Measurements from ENCODE around the gene MAMLD1. TPM values are rescaled to one million over a fixed set of nuclear protein-coding genes. Genes with fewer than 3 reads are reported as not detected.

The MAMLD1 gene
- total RNA-seq, 5 donors from 2014 or later (not counting 1 experiment from before 2014, with no cell fraction given) = 0.92 to 2.1 (median 1.6) TPM

DNA sequence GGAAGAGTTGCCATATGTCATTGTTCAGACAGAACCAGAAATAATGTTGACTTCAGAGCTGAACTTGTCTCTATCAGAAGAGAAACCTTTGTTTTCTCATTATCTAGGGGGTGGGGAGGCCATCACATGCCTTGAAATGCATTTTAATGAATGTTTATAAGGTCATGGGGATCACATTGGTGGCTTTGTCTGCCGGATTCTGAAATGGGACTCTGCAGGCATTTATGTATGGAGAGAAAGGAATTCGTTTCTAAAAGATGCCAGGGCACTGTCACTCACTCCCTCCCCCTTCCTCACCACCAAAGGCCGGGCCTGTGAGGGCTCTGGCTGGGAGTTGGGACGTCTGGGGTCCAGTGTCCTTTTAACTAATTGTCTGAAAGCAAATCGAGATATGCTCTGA is 102.2 kb downstream of the MAMLD1 start:
- Mint-ChIP-seq H3K27ac (no peak overlapping the region), H3K4me3 (no peak overlapping the region), H3K27me3 (peaks cover 0 to 3% of the 10 kb centered on the region in 2 donors), H3K4me1 (no peaks in the 10 kb centered on the region), H3K36me3 (no peaks in the 10 kb centered on the region), H3K9me3 (no peaks in the 10 kb centered on the region)
- Histone ChIP-seq H3K27ac (ENCODE audit: low read length) (no peak overlapping the region), H3K36me3 (ENCODE audit: control insufficient read depth in 2 of 2, extremely low read depth in 1 of 2, insufficient read depth in 1 of 2, low read length in 1 of 2) (no peaks in the 10 kb centered on the region), H3K4me1 (ENCODE audit: control insufficient read depth in 1 of 2, extremely low read depth in 1 of 2, insufficient read depth in 2 of 2, low read length in 2 of 2) (no peaks in the 10 kb centered on the region), H3K9me3 (no peaks in the 10 kb centered on the region), H3K27me3 (replicated peaks in 1 of 2; ENCODE audit: control insufficient read depth in 2 of 2, extremely low read depth in 1 of 2, insufficient read depth in 2 of 2, low read length in 1 of 2) (no peaks in the 10 kb centered on the region), H3K4me3 (ENCODE audit: control insufficient read depth in 1 of 2, extremely low read depth in 1 of 2, low read length in 1 of 2) (no peak overlapping the region)
- POLR2A ChIA-PET = no interaction called here
- 73% methylated on average over 2 of the region's 5 CpGs for WGBS (ENCODE audit: insufficient coverage)
- no peak for DNase-seq
- ATAC-seq (replicated peaks in 1 of 4) = no peak
- CTCF ChIA-PET = no interaction called here

DNA sequence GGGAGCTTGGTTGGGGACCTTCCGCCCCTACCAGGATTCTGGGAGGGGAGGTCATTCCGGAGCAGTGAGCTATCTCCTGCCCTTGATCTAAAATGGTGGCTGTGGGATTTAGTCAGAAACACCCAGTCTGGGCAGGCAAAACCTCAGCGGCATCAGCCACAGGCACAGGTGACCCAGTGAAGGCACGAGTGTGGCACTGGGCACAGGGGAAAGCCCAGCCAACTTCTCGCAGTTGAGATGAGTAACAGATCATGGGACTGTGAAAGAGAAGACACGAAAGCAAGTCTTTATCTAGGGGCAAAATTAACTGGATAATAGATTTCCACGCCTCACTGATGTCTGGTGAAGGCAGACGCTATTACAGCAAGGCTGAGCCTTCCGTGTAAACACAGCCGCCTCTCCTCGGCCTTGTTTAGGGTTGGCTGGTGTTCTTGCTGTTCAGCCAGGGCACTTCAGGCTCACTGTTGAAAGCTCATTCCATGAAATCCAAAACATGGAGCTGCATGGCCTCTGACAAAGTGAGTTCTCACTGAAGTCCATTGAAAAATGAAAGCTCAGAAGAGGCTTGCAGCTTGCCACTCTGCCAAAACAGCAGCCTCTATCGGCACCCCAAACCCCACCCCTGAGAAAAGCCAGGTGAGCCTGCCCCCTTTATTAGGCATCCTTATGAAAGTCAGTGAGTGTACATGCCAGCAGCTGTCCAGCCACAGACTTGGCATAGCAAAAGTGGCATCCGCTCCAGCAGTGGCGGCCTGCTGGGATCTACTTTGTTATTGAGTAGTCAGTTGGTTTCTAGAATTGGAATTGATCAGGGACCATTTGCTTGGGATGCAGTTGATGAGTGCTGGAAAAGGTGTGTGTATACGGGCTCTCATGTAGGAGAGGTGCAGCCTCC is 103.0 kb downstream of the MAMLD1 start:
- H3K27me3 Mint-ChIP-seq = peaks cover 0 to 8% of the 10 kb centered on the region in 2 donors
- CTCF ChIA-PET = no interaction called here

DNA sequence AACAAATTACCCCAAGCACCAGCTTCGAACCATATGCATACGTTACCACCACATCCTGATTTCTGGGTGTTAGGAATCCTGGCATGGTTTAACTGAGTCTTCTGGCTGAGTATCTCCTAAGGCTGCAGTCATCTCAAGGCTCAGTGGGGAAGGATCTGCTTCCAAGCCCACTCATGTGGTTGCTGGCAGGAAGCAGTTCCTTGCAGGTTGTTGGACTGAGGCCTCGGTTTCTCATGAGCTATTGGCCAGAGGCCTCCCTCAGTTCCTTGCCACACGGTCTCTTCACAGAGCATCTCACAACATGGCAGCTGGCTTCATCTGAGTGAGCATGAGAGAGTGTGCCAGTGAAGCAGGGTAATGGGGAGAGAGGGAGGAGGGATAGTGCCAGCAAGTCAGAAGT is 109.2 kb downstream of the MAMLD1 start:
- Histone ChIP-seq H3K9me3 (no peaks in the 10 kb centered on the region), H3K27me3 (replicated peaks in 1 of 2; ENCODE audit: control insufficient read depth in 2 of 2, extremely low read depth in 1 of 2, insufficient read depth in 2 of 2, low read length in 1 of 2) (no peaks in the 10 kb centered on the region), H3K27ac (ENCODE audit: low read length) (no peak overlapping the region), H3K4me3 (ENCODE audit: control insufficient read depth in 1 of 2, extremely low read depth in 1 of 2, low read length in 1 of 2) (no peak overlapping the region), H3K36me3 (ENCODE audit: control insufficient read depth in 2 of 2, extremely low read depth in 1 of 2, insufficient read depth in 1 of 2, low read length in 1 of 2) (no peaks in the 10 kb centered on the region), H3K4me1 (ENCODE audit: control insufficient read depth in 1 of 2, extremely low read depth in 1 of 2, insufficient read depth in 2 of 2, low read length in 2 of 2) (peaks cover 0 to 2% of the 10 kb centered on the region in 2 experiments)
- Mint-ChIP-seq H3K36me3 (no peaks in the 10 kb centered on the region), H3K9me3 (no peaks in the 10 kb centered on the region), H3K27me3 (peaks cover 0 to 10% of the 10 kb centered on the region in 2 donors), H3K27ac (no peak overlapping the region), H3K4me1 (peaks cover under 1 to 11% (median 5%) of the 10 kb centered on the region in 3 donors), H3K4me3 (no peak overlapping the region)
- no peak for ATAC-seq (replicated peaks in 1 of 4)
- no CpG with 5 or more reads among the region's 4 CpGs for WGBS (ENCODE audit: insufficient coverage)
- no peak for DNase-seq
- ChIA-PET CTCF (no interaction called here), POLR2A (no interaction called here)

More for the DNA sequence above, 103.0 kb downstream of the MAMLD1 start:
- POLR2A ChIA-PET = no interaction called here
- H3K27ac ChIP-seq (ENCODE audit: low read length) = no peak overlapping the region
- Mint-ChIP-seq H3K9me3 (no peaks in the 10 kb centered on the region), H3K4me1 (peaks cover 0 to 7% (median 0%) of the 10 kb centered on the region in 3 donors), H3K27ac (no peak overlapping the region), H3K4me3 (no peak overlapping the region), H3K36me3 (no peaks in the 10 kb centered on the region)
- H3K36me3 ChIP-seq (ENCODE audit: control insufficient read depth in 2 of 2, extremely low read depth in 1 of 2, insufficient read depth in 1 of 2, low read length in 1 of 2) = no peaks in the 10 kb centered on the region
- no peak for ATAC-seq (replicated peaks in 1 of 4)
- no peak overlapping the region for H3K4me3 ChIP-seq (ENCODE audit: control insufficient read depth in 1 of 2, extremely low read depth in 1 of 2, low read length in 1 of 2)
- no peaks in the 10 kb centered on the region for H3K4me1 ChIP-seq (ENCODE audit: control insufficient read depth in 1 of 2, extremely low read depth in 1 of 2, insufficient read depth in 2 of 2, low read length in 2 of 2)
- H3K9me3 ChIP-seq = no peaks in the 10 kb centered on the region
- WGBS (ENCODE audit: insufficient coverage) = 100% methylated on average over 3 of the region's 15 CpGs
- DNase-seq = no peak
- H3K27me3 ChIP-seq (replicated peaks in 1 of 2; ENCODE audit: control insufficient read depth in 2 of 2, extremely low read depth in 1 of 2, insufficient read depth in 2 of 2, low read length in 1 of 2) = no peaks in the 10 kb centered on the region

DNA sequence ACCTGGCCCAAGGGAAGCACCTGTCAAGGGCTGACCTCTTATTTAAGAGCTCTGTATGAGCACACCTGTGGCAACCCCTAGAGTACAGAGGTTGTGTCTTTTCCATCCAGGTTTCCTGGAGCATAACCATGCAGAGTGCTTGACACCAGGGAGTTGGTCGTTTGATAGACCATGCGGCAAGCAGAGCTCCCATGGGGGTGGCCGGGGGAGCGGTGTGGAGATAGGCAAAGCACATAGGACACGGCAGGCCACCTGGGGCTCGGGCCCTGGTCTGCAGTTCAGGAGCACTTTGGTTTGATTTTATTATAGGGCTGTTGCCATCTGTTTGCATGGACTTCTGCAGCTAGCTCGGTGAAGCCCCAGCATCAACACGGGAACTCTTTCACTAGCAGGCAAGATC is 110.3 kb downstream of the MAMLD1 start:
- peaks cover 11 to 21% (median 16%) of the 10 kb centered on the region in 3 donors for H3K4me1 Mint-ChIP-seq
- Histone ChIP-seq H3K4me1 (ENCODE audit: control insufficient read depth in 1 of 2, extremely low read depth in 1 of 2, insufficient read depth in 2 of 2, low read length in 2 of 2) (peaks cover 0 to 13% of the 10 kb centered on the region in 2 experiments), H3K27ac (ENCODE audit: low read length) (no peak overlapping the region), H3K27me3 (replicated peaks in 1 of 2; ENCODE audit: control insufficient read depth in 2 of 2, extremely low read depth in 1 of 2, insufficient read depth in 2 of 2, low read length in 1 of 2) (no peaks in the 10 kb centered on the region), H3K36me3 (ENCODE audit: control insufficient read depth in 2 of 2, extremely low read depth in 1 of 2, insufficient read depth in 1 of 2, low read length in 1 of 2) (no peaks in the 10 kb centered on the region), H3K9me3 (no peaks in the 10 kb centered on the region), H3K4me3 (ENCODE audit: control insufficient read depth in 1 of 2, extremely low read depth in 1 of 2, low read length in 1 of 2) (no peak overlapping the region)
- ChIA-PET POLR2A (interaction anchor here in 1 of 2 donors (0.6 kb wide), 1 partner anchor 13 kb away, joined by 3 read pairs; no protein-coding TSS in a partner anchor), CTCF (no interaction called here)
- ATAC-seq (replicated peaks in 1 of 4) (no peak), DNase-seq (no peak)
- no peaks in the 10 kb centered on the region for H3K36me3 Mint-ChIP-seq
- H3K9me3 Mint-ChIP-seq = no peaks in the 10 kb centered on the region
- H3K4me3 Mint-ChIP-seq = no peak overlapping the region
- H3K27me3 Mint-ChIP-seq = peaks cover 0 to 10% of the 10 kb centered on the region in 2 donors
- H3K27ac Mint-ChIP-seq = no peak overlapping the region
- 93% methylated on average over 5 of the region's 8 CpGs for WGBS (ENCODE audit: insufficient coverage)

DNA sequence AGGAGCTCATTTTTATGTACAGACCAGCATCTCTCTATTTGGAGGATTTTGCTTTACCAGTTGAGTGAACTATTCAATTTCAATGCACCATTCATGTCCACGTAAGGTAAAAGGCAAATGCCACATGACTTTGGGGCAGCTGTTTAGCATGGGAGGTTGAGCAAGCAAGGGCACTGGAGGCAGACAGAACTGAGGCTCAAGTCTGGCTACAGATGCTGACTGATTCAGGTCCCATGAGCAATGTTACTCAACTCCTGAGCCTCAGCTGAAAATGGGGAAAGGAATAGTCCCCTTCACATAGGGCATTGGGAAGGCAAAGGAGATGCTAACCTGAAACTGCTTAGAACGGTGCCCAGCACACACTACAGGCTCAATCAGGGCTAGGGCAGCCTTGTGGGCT is 112.3 kb downstream of the MAMLD1 start:
- ChIA-PET POLR2A (no interaction called here), CTCF (no interaction called here)
- WGBS (ENCODE audit: insufficient coverage) = no CpG with 5 or more reads among the region's 2 CpGs
- Mint-ChIP-seq H3K27ac (no peak overlapping the region), H3K4me3 (no peak overlapping the region), H3K9me3 (no peaks in the 10 kb centered on the region), H3K4me1 (peaks cover 30 to 34% (median 34%) of the 10 kb centered on the region in 3 donors), H3K36me3 (no peaks in the 10 kb centered on the region), H3K27me3 (peaks cover 0 to 10% of the 10 kb centered on the region in 2 donors)
- Histone ChIP-seq H3K27ac (ENCODE audit: low read length) (no peak overlapping the region), H3K27me3 (replicated peaks in 1 of 2; ENCODE audit: control insufficient read depth in 2 of 2, extremely low read depth in 1 of 2, insufficient read depth in 2 of 2, low read length in 1 of 2) (no peaks in the 10 kb centered on the region), H3K4me3 (ENCODE audit: control insufficient read depth in 1 of 2, extremely low read depth in 1 of 2, low read length in 1 of 2) (no peak overlapping the region), H3K9me3 (no peaks in the 10 kb centered on the region), H3K4me1 (ENCODE audit: control insufficient read depth in 1 of 2, extremely low read depth in 1 of 2, insufficient read depth in 2 of 2, low read length in 2 of 2) (peaks cover 2 to 25% of the 10 kb centered on the region in 2 experiments), H3K36me3 (ENCODE audit: control insufficient read depth in 2 of 2, extremely low read depth in 1 of 2, insufficient read depth in 1 of 2, low read length in 1 of 2) (no peaks in the 10 kb centered on the region)
- no peak for DNase-seq
- ATAC-seq (replicated peaks in 1 of 4) = no peak

DNA sequence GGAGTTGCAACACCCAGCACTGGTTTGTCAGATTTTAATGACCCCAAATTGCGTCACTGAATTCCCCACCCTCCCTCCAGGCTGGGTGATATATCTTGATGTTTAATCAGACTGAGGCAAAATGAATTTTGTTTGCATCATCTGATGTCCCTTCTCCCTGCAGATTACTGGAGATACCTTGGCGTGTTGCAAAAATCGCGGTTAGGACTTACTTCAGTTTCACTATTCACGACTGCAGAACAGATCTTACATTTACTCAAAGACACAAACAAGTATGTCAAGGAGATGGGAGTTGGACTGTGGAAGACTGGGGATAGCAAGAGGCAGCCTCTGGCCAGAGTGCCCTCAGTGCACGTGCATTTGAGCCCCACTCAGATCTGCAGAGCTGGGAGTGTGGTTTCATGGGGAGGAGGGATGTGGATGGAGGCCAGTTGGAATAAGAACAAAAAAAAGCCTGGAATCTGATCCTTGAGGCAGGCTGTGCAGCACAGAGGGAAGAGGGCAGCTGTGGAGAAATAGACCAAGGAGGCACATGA is 113.1 kb downstream of the MAMLD1 start:
- ATAC-seq (replicated peaks in 1 of 4) = no peak
- no peak overlapping the region for H3K4me3 Mint-ChIP-seq
- CTCF ChIA-PET = no interaction called here

More for the DNA sequence above, 113.1 kb downstream of the MAMLD1 start:
- Histone ChIP-seq H3K9me3 (no peaks in the 10 kb centered on the region), H3K27ac (ENCODE audit: low read length) (no peak overlapping the region), H3K4me1 (ENCODE audit: control insufficient read depth in 1 of 2, extremely low read depth in 1 of 2, insufficient read depth in 2 of 2, low read length in 2 of 2) (peaks cover 2 to 26% of the 10 kb centered on the region in 2 experiments), H3K36me3 (ENCODE audit: control insufficient read depth in 2 of 2, extremely low read depth in 1 of 2, insufficient read depth in 1 of 2, low read length in 1 of 2) (no peaks in the 10 kb centered on the region), H3K27me3 (replicated peaks in 1 of 2; ENCODE audit: control insufficient read depth in 2 of 2, extremely low read depth in 1 of 2, insufficient read depth in 2 of 2, low read length in 1 of 2) (no peaks in the 10 kb centered on the region), H3K4me3 (ENCODE audit: control insufficient read depth in 1 of 2, extremely low read depth in 1 of 2, low read length in 1 of 2) (no peak overlapping the region)
- POLR2A ChIA-PET = no interaction called here
- peaks cover 0 to 5% of the 10 kb centered on the region in 2 donors for H3K27me3 Mint-ChIP-seq
- H3K36me3 Mint-ChIP-seq = no peaks in the 10 kb centered on the region
- H3K27ac Mint-ChIP-seq = no peak overlapping the region
- DNase-seq = no peak
- 100% methylated on average over 1 of the region's 6 CpGs for WGBS (ENCODE audit: insufficient coverage)
- H3K9me3 Mint-ChIP-seq = no peaks in the 10 kb centered on the region
- H3K4me1 Mint-ChIP-seq = peaks cover 27 to 34% (median 30%) of the 10 kb centered on the region in 3 donors

Data from T-cell (primary cell).